ENCODE results near the gene MARK3. TPM values are rescaled to one million over a fixed set of nuclear protein-coding genes. Genes with fewer than 3 reads are reported as not detected.

Gene MARK3
- total RNA-seq, 1 experiment from 2014 or later: 81.9 TPM

DNA sequence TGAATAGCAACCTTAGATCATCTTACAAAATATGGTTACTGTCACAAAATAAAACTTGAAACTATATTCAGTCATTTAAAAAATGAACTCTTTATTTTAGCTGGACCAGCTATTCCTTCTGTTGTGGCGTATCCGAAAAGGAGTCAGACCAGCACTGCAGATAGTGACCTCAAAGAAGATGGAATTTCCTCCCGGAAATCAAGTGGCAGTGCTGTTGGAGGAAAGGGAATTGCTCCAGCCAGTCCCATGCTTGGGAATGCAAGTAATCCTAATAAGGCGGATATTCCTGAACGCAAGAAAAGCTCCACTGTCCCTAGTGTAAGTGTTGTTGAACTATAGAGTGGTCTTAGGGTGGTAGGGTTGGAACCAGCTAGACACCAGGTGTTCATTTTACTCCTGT, 89.7 kb downstream of the MARK3 start:
- WGBS (ENCODE audit: extremely low coverage, insufficient read length, low lambda C conversion rate): no CpG with 5 or more reads among the region's 5 CpGs
- no peak overlapping the region for H3K9ac ChIP-seq (ENCODE audit: extremely low read depth, insufficient read length, low read length)
- H4K20me1 ChIP-seq (ENCODE audit: control insufficient read depth, insufficient read depth, insufficient read length): no peaks in the 10 kb centered on the region
- no peak overlapping the region for H3K23ac ChIP-seq (ENCODE audit: insufficient read length, low read depth, low read length)
- no peak overlapping the region for H3K56ac ChIP-seq (ENCODE audit: insufficient read length, low read depth, low read length)
- H3K9me3 Mint-ChIP-seq: no peaks in the 10 kb centered on the region
- no peak overlapping the region for H3K4ac ChIP-seq (ENCODE audit: low read depth, low read length)
- H3K27me3 Mint-ChIP-seq (ENCODE audit: low read depth): no peaks in the 10 kb centered on the region
- H3K4me3 Mint-ChIP-seq: no peak overlapping the region
- H3K18ac ChIP-seq (ENCODE audit: insufficient read length, low read depth, low read length): no peak overlapping the region
- H2AFZ ChIP-seq (ENCODE audit: low read length): no peak overlapping the region
- H3K23me2 ChIP-seq (ENCODE audit: insufficient read length, low read depth, low read length, poor library complexity, severe bottlenecking): no peaks in the 10 kb centered on the region
- H2BK120ac ChIP-seq (ENCODE audit: low read depth, low read length, poor library complexity, severe bottlenecking): no peak overlapping the region
- TF ChIP-seq, protein P1, sequence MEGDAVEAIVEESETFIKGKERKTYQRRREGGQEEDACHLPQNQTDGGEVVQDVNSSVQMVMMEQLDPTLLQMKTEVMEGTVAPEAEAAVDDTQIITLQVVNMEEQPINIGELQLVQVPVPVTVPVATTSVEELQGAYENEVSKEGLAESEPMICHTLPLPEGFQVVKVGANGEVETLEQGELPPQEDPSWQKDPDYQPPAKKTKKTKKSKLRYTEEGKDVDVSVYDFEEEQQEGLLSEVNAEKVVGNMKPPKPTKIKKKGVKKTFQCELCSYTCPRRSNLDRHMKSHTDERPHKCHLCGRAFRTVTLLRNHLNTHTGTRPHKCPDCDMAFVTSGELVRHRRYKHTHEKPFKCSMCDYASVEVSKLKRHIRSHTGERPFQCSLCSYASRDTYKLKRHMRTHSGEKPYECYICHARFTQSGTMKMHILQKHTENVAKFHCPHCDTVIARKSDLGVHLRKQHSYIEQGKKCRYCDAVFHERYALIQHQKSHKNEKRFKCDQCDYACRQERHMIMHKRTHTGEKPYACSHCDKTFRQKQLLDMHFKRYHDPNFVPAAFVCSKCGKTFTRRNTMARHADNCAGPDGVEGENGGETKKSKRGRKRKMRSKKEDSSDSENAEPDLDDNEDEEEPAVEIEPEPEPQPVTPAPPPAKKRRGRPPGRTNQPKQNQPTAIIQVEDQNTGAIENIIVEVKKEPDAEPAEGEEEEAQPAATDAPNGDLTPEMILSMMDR (conservative IDR thresholded peaks at IDR 0.05): no peak
- H2BK5ac ChIP-seq (ENCODE audit: insufficient read length, low read length): no peak overlapping the region
- H4K5ac ChIP-seq (ENCODE audit: insufficient read length, low read depth, low read length): no peak overlapping the region
- no peaks in the 10 kb centered on the region for H3K4me1 Mint-ChIP-seq
- no peaks in the 10 kb centered on the region for H3K79me1 ChIP-seq (ENCODE audit: insufficient read depth, low read depth, low read length, poor library complexity, severe bottlenecking)
- no peaks in the 10 kb centered on the region for H3K27me3 ChIP-seq (ENCODE audit: insufficient read depth, low read length)
- no peak overlapping the region for H4K91ac ChIP-seq (ENCODE audit: insufficient read length, low read depth, low read length)
- no peak overlapping the region for H3T11ph ChIP-seq (ENCODE audit: low read length)
- no peak overlapping the region for H4K8ac ChIP-seq (replicated peaks; ENCODE audit: insufficient read length, low read depth, low read length)
- peaks cover 24 to 67% (median 53%) of the 10 kb centered on the region in 3 experiments; a peak in 6 of 7 replicates for H3K36me3 Mint-ChIP-seq (ENCODE audit: insufficient read depth in 1 of 3, low read depth in 3 of 3)
- DNase-seq: no peak
- no peak overlapping the region for H2AK5ac ChIP-seq (ENCODE audit: insufficient read length, low read length)
- no peak overlapping the region for H3K14ac ChIP-seq (ENCODE audit: insufficient read depth, low read length)
- no peaks in the 10 kb centered on the region for H3K4me1 ChIP-seq (ENCODE audit: insufficient read depth, low read length)
- no peak overlapping the region for H2BK12ac ChIP-seq (ENCODE audit: insufficient read length, low read depth, low read length)
- H3K79me2 ChIP-seq (ENCODE audit: insufficient read depth, low read length): no peaks in the 10 kb centered on the region
- no peak overlapping the region for H3K27ac Mint-ChIP-seq
- no peaks in the 10 kb centered on the region for H3K9me3 ChIP-seq (ENCODE audit: control insufficient read depth, low read depth, low read length)
- H3K27ac ChIP-seq (ENCODE audit: insufficient read length, low read depth, low read length): no peak overlapping the region
- no peak overlapping the region for H2BK20ac ChIP-seq (ENCODE audit: low read depth, low read length, poor library complexity, severe bottlenecking)
- no peak overlapping the region for H2BK15ac ChIP-seq (ENCODE audit: low read depth, low read length)
- no peak overlapping the region for H3K4me2 ChIP-seq (ENCODE audit: insufficient read depth, insufficient read length, low read length)

Measured in H9 (cell line).